SK-N-SH treated with all-trans-retinoic acid at 6 μM for 48 hours (cell line): ENCODE data around the gene DYNLRB2.

Experiments used
- ATAC-seq: fragments of 200-7000 bp; cut with Tn5 transposase; 3 replicates; pipeline ENCODE4 v1.9.1; 2020; ENCODE audit warnings: mild to moderate bottlenecking, moderate library complexity
- ARNTL ChIP-seq: fragments of 450-650 bp; formaldehyde crosslinking; IDR thresholded peaks from 2 replicates; pipeline ENCODE4 v1.5.0; 2020; ENCODE audit warnings: low read depth, mild to moderate bottlenecking, moderate library complexity, borderline replicate concordance
- BACH2 ChIP-seq: fragments of 250-450 bp; sonication (Bioruptor Pico); IDR thresholded peaks from 2 replicates; pipeline ENCODE4 v1.9.0; 2021; ENCODE audit warnings: mild to moderate bottlenecking, borderline replicate concordance
- CREB5 ChIP-seq: fragments of 250-450 bp; sonication (Bioruptor Pico); IDR thresholded peaks from 2 replicates; pipeline ENCODE4 v1.5.1; 2020; ENCODE audit warnings: low read depth, mild to moderate bottlenecking, moderate library complexity
- CSDC2 ChIP-seq: fragments of 250-450 bp; sonication (Bioruptor Pico); IDR thresholded peaks from 2 replicates; pipeline ENCODE4 v1.5.0; 2020; ENCODE audit warnings: mild to moderate bottlenecking, moderate library complexity
- CSRNP3 ChIP-seq: fragments of 250-450 bp; sonication (Bioruptor Pico); IDR thresholded peaks from 2 replicates; pipeline ENCODE4 v1.5.1; 2021; ENCODE audit warnings: mild to moderate bottlenecking, moderate library complexity
- ESRRG ChIP-seq: fragments of 250-450 bp; sonication (Bioruptor Pico); IDR thresholded peaks from 2 replicates; pipeline ENCODE4 v1.6.1; 2021; ENCODE audit warnings: mild to moderate bottlenecking
- GLIS3 ChIP-seq: fragments of 250-450 bp; sonication (Bioruptor Pico); IDR thresholded peaks from 2 replicates; pipeline ENCODE4 v1.5.0; 2020; ENCODE audit warnings: mild to moderate bottlenecking, moderate library complexity
- ISL1 ChIP-seq: fragments of 250-450 bp; sonication (Bioruptor Pico); IDR thresholded peaks from 2 replicates; pipeline ENCODE4 v2.1.2; 2022; ENCODE audit warnings: mild to moderate bottlenecking, moderate library complexity
- OSR1 ChIP-seq: fragments of 250-450 bp; sonication (Bioruptor Pico); IDR thresholded peaks from 2 replicates; pipeline ENCODE4 v1.8.0; 2022; ENCODE audit warnings: moderate library complexity, mild to moderate bottlenecking, inconsistent platforms
- PPARA ChIP-seq: fragments of 250-450 bp; sonication (Bioruptor Pico); IDR thresholded peaks from 2 replicates; pipeline ENCODE4 v1.5.0; 2020; ENCODE audit warnings: mild to moderate bottlenecking, borderline replicate concordance
- RARB ChIP-seq: fragments of 250-450 bp; sonication (Bioruptor Pico); IDR thresholded peaks from 2 replicates; pipeline ENCODE4 v1.8.0; 2021; ENCODE audit warnings: mild to moderate bottlenecking, moderate library complexity
- TCF4 ChIP-seq: fragments of 250-450 bp; sonication (Bioruptor Pico); IDR thresholded peaks from 2 replicates; pipeline ENCODE4 v1.8.0; 2021; ENCODE audit warnings: mild to moderate bottlenecking, moderate library complexity, borderline replicate concordance
- TOX ChIP-seq: fragments of 250-450 bp; sonication (Bioruptor Pico); IDR thresholded peaks from 2 replicates; pipeline ENCODE4 v1.8.0; 2021; ENCODE audit warnings: mild to moderate bottlenecking, moderate library complexity, borderline replicate concordance
- TSHZ2 ChIP-seq: fragments of 250-450 bp; sonication (Bioruptor Pico); IDR thresholded peaks from 2 replicates; pipeline ENCODE4 v1.5.0; 2020; ENCODE audit warnings: mild to moderate bottlenecking, moderate library complexity
- ZC3H10 ChIP-seq: fragments of 250-450 bp; sonication (Bioruptor Pico); IDR thresholded peaks from 2 replicates; pipeline ENCODE4 v1.5.1; 2021; ENCODE audit warnings: mild to moderate bottlenecking, moderate library complexity
- ZFP3 ChIP-seq: fragments of 250-450 bp; sonication (Bioruptor Pico); IDR thresholded peaks from 2 replicates; pipeline ENCODE4 v1.5.0; 2020; ENCODE audit warnings: mild to moderate bottlenecking, moderate library complexity
- ZFP30 ChIP-seq: fragments of 450-650 bp; formaldehyde crosslinking; IDR thresholded peaks from 2 replicates; pipeline ENCODE4 v1.5.0; 2022; ENCODE audit warnings: mild to moderate bottlenecking, moderate library complexity
- ZNF565 ChIP-seq: fragments of 450-650 bp; formaldehyde crosslinking; conservative IDR thresholded peaks from 2 replicates; pipeline ENCODE4 v1.5.0; 2020; ENCODE audit warnings: low read depth, mild to moderate bottlenecking, moderate library complexity
- ZNF70 ChIP-seq: fragments of 450-650 bp; formaldehyde crosslinking; IDR thresholded peaks from 2 replicates; pipeline ENCODE4 v1.5.0; 2020; ENCODE audit warnings: mild to moderate bottlenecking, moderate library complexity
- ZNF8 ChIP-seq: fragments of 450-650 bp; formaldehyde crosslinking; IDR thresholded peaks from 2 replicates; pipeline ENCODE4 v1.5.0; 2020; ENCODE audit warnings: mild to moderate bottlenecking, moderate library complexity
- TF ChIP-seq, protein P1 (sequence below): fragments of 250-450 bp; sonication (Bioruptor Pico); IDR thresholded peaks from 2 replicates; pipeline ENCODE4 v1.8.0; 2021; ENCODE audit warnings: low read depth, mild to moderate bottlenecking, moderate library complexity, borderline replicate concordance
- TF ChIP-seq, protein P2 (sequence below): fragments of 250-450 bp; sonication (Bioruptor Pico); IDR thresholded peaks from 2 replicates; pipeline ENCODE4 v1.8.0; 2020; ENCODE audit warnings: mild to moderate bottlenecking, moderate library complexity, borderline replicate concordance

Gene DYNLRB2

DNA sequence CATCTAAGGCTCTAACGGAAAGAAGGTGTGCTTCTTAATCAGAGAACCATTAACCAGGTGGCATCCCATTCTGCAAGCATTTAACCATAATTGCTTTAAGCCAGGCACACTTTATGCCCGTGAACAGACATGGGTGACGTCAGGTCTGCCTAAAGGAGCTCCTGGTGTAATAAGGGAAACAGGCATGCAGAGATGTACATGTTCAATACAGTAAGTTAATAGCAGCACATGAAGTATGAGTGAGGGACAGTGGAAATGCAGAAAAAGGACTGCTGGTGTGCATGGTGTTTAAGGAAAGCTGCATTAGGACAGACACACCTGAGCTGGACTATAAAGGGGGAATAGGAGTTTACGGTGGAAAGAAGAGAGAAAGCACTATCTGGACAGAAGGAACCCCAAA is 18.6 kb downstream of the DYNLRB2 start:
- TF ChIP-seq BACH2: no peak
- no peak for TF ChIP-seq ZFP30 (CRISPR knock-in tag)
- no peak for TF ChIP-seq ZNF70 (CRISPR knock-in tag)
- no peak for TF ChIP-seq RARB (CRISPR knock-in tag)
- no peak for TF ChIP-seq ZFP3 (CRISPR knock-in tag)
- no peak for TF ChIP-seq ZC3H10
- no peak for TF ChIP-seq GLIS3 (CRISPR knock-in tag)
- TF ChIP-seq ZNF8 (CRISPR knock-in tag): no peak
- TF ChIP-seq OSR1 (CRISPR knock-in tag): no peak
- no peak for TF ChIP-seq TCF4 (CRISPR knock-in tag)
- TF ChIP-seq TOX: no peak
- no peak for TF ChIP-seq TSHZ2 (CRISPR knock-in tag)
- no peak for TF ChIP-seq ZNF565 (CRISPR knock-in tag)
- no peak for TF ChIP-seq ARNTL (CRISPR knock-in tag)
- no peak for TF ChIP-seq ISL1
- TF ChIP-seq CSRNP3 (CRISPR knock-in tag): no peak
- TF ChIP-seq PPARA: no peak
- no peak for TF ChIP-seq ESRRG (CRISPR knock-in tag)
- TF ChIP-seq, protein P1, sequence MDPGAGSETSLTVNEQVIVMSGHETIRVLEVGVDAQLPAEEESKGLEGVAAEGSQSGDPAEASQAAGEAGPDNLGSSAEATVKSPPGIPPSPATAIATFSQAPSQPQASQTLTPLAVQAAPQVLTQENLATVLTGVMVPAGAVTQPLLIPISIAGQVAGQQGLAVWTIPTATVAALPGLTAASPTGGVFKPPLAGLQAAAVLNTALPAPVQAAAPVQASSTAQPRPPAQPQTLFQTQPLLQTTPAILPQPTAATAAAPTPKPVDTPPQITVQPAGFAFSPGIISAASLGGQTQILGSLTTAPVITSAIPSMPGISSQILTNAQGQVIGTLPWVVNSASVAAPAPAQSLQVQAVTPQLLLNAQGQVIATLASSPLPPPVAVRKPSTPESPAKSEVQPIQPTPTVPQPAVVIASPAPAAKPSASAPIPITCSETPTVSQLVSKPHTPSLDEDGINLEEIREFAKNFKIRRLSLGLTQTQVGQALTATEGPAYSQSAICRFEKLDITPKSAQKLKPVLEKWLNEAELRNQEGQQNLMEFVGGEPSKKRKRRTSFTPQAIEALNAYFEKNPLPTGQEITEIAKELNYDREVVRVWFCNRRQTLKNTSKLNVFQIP (CRISPR knock-in tag): no peak
- TF ChIP-seq, all 23 proteins: peak for 0
- no peak for ATAC-seq

DNA sequence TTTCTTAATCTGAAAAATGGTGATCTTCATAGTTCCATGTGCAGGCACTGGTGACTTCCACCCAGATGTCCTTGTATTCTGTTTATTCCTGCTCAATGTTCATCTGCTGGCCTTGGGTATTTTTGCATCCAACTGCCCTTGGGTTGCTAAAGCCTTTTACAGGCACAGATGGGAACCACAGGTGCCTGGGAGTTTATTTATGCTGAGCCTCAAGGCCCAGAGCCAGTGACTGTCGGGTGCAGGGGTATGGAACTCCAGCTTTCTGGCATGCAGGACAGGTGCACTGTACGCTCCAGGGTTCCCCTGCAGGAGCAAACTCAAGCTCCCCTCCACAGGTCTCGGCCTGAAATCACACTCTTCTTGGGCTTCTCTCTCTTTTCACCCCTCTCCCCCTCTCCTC is 22.3 kb downstream of the DYNLRB2 start:
- TF ChIP-seq ESRRG (CRISPR knock-in tag) (no peak), ZFP30 (CRISPR knock-in tag) (no peak)
- no peak for ATAC-seq

- TF ChIP-seq ZFP30 (CRISPR knock-in tag): no peak
- no peak for TF ChIP-seq CSRNP3 (CRISPR knock-in tag)
- no peak for TF ChIP-seq CREB5 (CRISPR knock-in tag)
- no peak for TF ChIP-seq TCF4 (CRISPR knock-in tag)
- TF ChIP-seq BACH2: no peak
- no peak for TF ChIP-seq RARB (CRISPR knock-in tag)
- TF ChIP-seq TOX: no peak
- no peak for TF ChIP-seq CSDC2 (CRISPR knock-in tag)
- TF ChIP-seq ARNTL (CRISPR knock-in tag): no peak
- no peak for TF ChIP-seq TSHZ2 (CRISPR knock-in tag)
- TF ChIP-seq ZNF70 (CRISPR knock-in tag): no peak
- no peak for TF ChIP-seq ZFP3 (CRISPR knock-in tag)
- TF ChIP-seq OSR1 (CRISPR knock-in tag): no peak
- TF ChIP-seq ZC3H10: no peak
- TF ChIP-seq PPARA: no peak
- TF ChIP-seq, protein P2, sequence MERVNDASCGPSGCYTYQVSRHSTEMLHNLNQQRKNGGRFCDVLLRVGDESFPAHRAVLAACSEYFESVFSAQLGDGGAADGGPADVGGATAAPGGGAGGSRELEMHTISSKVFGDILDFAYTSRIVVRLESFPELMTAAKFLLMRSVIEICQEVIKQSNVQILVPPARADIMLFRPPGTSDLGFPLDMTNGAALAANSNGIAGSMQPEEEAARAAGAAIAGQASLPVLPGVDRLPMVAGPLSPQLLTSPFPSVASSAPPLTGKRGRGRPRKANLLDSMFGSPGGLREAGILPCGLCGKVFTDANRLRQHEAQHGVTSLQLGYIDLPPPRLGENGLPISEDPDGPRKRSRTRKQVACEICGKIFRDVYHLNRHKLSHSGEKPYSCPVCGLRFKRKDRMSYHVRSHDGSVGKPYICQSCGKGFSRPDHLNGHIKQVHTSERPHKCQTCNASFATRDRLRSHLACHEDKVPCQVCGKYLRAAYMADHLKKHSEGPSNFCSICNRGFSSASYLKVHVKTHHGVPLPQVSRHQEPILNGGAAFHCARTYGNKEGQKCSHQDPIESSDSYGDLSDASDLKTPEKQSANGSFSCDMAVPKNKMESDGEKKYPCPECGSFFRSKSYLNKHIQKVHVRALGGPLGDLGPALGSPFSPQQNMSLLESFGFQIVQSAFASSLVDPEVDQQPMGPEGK (CRISPR knock-in tag): no peak
- TF ChIP-seq, protein P1 (CRISPR knock-in tag): no peak
- no peak for TF ChIP-seq ISL1
- ATAC-seq: no peak
Observed at GRCh38 chr16:80564394-80564793, 23.6 kb downstream of the DYNLRB2 start.
